Activated gamma-delta T cell treated with anti-CD3 and anti-CD28 coated beads, Interleukin-2, amount 50 U/mL, for 16 hours (primary cell): ENCODE measurements around the gene SALL2.
"Not testable (repeated sequence)": the region's sequence is repeated elsewhere in the genome, so short reads cannot be mapped to it uniquely, and the experiment has no call there.

ENCODE experiments used
- DNase-seq: peaks from one replicate; pipeline ENCODE4 v3.0.0-alpha.2; 2020; ENCODE audit warnings: low read depth

Gene SALL2

GRCh38 chr14:21525962-21526671 lies at the start of gene SALL2:
Gene SALL2, minus strand, starts transcription at chr14:21526346. Its CDS starts 219 bp downstream, at chr14:21526127.
- DNase-seq: peak; percentile 42

- DNase-seq: no peak
Observed at GRCh38 chr14:21575661-21576060, 49.5 kb upstream of the SALL2 start.

- no peak for DNase-seq
Observed at GRCh38 chr14:21572604-21573003, 46.5 kb upstream of the SALL2 start.

DNA sequence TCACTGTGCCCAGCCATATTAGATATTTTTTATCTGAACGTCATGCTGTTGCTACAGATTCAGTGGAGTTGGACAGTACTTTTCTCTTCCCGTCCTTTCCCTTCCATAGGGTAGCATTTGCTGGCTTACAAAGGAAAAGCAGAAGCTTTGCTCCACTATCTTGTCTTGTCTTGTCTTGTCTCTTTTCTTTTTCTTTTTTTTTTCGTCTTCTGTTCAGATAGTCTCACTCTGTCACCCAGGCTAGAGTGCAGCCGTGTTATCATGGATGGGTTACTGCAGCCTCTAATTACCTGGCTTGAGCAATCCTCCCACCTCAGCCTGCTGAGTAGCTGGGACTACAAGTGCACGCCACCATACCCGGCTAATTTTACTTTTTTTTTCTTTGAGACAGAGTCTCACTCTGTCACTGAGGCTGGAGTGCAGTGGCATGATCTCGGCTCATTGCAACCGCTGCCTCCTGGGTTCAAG lies 32.6 kb upstream of the SALL2 start:
- DNase-seq: no peak

- peak; percentile 65 for DNase-seq
Observed at GRCh38 chr14:21557084-21557901, 31.1 kb upstream of the SALL2 start.

GRCh38 chr14:21556378-21557083 lies 30.4 kb upstream of the SALL2 start:
- no peak for DNase-seq

DNA sequence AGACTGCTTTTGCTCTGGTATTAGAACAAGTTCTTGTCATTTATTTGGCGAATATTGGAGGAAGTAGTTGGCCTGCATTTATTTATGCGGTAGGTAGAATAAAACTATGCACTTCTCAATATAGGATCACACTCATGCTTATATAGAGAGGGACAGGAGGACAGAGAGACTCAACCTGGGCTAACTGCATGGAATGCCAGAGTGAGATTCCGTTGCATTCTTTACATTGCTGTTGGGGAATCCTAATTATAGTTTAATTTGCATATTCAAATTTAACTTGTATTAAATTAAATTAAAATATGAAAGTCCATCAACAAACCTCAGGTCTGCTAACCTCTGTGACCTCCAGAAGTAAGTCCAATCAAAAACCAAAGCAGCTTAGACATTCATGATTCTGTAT lies 27.1 kb upstream of the SALL2 start:
- DNase-seq: no peak

GRCh38 chr14:21544588-21544987 lies 18.4 kb upstream of the SALL2 start:
- DNase-seq: not testable (repeated sequence)

DNA sequence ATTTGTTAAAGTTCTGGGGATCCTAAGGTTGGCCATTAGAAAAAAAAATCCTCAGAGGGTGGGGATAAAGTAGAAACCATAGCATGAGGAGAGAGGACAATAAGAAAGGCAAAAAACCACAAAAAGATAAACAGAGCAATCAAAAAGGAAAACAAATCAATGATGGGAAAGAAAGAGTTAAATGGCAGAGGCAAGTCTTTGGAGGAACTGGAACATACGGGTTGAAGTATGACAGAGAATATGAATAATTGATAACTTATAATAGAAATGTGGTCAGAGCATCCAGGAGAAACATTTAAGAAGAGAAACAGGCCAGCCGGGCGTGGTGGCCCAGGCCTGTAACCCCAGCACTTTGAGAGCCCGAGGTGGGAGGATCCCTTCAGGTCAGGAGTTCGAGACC lies 17.8 kb upstream of the SALL2 start:
- DNase-seq: no peak

DNA sequence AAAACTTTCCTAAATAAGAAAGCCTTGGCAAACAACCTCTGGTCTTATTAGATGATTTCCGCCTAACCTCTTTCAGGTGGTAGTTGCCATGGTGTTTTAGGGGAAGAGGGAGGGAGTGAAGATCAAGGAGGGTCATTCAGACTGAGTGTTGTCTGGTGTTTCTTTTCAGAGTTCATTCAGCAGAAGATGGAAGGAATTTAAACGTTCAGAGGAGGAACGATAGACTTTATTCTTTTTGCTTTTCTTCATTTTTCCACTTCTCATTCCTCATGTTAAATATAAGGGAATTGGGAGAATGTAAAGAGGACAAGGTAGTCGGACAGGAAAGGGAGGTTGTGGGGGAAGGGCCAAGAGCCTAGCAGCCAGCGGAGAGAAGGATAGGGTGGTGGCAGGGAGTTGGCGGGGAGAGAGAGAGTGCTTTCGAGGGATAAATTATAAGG lies 17.4 kb upstream of the SALL2 start:
- no peak for DNase-seq

DNA sequence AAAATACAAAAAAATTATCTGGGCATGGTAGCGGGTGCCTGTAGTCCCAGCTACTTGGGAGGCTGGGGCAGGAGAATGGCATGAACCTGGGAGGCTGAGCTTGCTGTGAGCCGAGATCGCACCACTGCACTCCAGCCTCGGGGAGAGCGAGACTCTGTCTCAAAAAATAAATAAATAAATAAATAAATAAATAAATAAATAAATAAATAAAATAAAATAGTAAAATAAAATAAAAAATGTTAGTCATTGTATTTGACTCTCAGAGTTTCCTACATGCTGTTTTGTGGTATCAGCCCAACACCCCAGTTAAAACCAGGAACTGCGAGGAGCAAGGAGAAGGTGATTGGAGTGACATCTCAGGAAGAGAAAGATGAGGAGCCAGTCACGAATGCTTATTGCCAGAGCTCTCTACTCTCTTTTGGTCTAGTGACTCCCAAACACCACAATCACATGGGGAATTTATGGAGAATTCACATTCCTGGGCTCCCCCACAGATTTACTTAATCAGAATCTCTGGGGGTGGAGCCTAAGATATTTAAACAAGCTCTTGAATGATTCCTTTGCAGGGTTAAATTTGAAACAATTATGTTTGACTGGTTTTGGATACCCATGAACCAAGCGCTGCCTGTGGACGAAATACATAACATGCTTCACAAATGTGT lies 15.4 kb upstream of the SALL2 start:
- no peak for DNase-seq

- DNase-seq: no peak
Observed at GRCh38 chr14:21539189-21539940, 13.2 kb upstream of the SALL2 start.

DNA sequence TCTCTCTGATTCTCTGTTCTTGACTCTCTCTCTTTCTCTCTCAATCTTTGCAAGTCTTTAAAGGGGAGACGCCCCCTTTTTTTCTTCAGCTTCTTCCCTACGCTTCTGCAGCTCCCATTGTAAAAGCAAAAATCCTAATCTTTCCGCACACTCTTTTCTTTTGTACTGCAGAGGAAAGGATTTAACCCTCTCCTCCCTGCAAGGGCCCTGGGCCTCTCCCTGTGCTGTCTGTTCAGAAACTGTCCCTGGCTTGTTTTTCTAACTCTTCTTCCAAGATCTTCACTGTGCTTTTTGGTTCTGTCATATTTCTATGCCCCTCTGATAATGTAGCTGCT lies 10.9 kb upstream of the SALL2 start:
- no peak for DNase-seq

DNA sequence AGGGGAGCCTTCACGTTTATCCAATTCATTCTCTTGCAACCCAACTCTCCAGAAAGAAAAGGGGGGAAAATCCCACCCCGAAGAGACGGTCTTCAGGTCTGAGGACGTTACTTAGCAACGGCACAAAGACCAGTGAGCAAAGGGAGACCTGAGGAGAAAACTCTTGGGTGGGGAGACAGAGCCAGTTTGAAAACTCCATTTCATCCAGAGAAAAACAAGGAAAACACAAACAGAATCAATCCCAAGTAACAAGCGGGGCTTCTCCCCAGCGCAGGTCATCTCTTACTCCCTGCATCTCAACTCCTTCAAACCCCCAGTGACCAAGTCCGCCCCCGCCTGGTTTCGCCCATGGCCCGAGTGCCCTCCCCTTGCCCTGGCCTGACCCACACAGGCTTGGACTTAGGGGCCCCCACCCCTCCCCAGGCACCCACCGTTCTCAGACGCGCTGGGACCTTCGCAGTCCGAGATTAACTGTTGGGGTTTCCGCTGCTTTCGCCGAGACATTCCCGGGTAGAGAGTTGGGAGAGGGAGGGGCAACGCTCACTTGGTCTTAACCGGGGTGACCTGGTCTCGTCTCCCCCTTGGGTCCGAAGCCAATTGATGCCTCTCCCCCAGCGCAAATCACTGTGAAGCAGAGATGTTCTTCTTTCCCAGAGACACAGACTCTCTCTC lies 10.4 kb upstream of the SALL2 start:
- DNase-seq: no peak

DNA sequence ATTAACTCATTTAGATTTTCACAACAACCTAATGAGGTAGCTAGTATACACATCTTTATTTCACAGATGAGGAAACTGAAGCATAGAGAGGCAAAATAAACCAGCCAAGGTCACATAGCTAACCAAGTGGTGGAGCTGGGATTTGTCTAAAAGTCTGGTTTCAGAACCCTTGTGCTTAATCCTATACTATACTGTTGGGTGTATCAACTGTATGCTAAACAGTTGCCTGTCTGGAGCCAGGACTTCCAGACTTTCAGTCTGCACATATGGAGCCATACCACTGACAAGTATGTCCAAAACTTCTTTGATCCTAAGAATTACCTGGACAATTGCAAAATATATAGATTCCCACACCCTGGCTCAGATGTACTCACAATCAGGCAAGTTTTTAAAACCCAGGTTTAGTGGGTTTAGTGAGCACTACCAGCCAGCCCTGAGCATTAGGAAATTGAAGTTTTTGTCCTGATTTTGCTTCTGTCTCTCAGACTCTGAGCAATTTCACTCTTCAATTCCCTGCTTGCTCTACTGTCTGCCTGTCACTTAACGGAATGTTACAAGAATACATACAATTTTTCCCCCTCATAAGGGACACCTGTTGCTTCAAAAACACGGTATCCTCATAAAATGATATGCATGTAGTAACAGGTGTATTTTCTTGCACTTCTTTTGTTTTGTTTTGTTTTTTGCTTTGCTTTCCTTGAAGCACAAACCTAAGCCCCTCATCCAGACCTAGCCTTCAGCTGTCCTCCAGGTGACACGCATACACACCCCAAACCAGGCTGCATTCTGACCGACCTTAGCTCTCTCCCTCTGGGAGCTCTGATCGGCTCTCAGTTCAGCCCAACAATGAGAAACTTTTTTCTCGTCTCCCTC lies 9.6 kb upstream of the SALL2 start:
- DNase-seq: no peak

DNA sequence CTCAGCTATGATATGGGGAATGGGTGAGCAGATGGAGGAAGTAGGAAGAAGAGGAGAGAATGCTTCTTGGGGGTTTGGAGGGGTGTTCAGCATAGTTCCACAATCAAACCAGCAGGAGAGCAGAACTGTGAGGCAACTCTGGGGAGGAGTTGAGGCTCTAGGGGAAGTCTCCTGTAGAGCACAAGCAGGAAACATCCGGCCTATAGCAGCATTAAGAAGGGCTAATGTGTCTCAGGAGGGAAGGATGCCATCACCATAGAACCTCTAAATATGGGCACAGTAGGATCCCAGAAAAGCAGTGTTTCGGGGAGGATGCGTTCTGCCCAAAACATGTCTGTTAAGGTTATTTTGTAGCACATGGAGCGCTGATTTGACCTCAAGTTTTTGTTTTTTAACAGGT lies 8.4 kb upstream of the SALL2 start:
- DNase-seq: no peak

DNA sequence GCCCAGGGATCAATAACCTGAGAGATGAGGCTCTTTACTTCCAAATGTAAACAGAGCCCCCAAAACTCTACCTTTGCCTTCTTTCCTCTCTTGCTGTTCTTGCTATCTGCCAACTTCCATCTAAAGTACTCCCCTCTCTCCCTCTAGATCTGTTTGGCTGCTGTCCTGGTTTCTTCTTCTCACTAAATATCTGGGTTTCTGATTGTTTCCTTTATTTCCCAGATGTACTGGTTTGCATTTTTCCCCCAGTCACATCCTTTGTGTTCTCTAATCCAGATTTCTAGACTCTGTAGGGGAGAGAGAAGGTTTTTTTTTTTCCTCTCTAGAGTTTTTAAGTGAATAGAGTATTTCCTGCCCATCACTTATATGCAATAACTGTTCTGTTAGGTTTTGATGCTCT lies 7.1 kb upstream of the SALL2 start:
- DNase-seq: no peak

DNA sequence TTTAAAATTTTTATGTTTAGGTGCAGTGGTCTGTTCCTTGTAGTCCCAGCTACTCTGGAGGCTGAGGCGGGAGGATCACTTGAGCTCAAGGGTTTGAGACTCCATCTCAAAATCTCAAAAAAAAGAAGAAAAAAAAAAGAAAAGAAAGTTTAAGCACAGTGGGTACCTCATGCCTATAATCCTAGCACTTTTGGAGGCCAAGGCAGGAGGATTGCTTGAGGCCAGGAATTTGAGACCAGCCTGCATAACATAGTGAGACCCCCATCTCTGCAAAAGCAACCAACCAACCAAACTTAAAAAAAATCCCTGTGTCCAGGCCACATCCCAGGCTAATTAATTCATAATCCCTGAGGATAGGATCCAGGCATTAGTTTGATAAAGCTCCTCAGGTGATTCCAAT lies 3.4 kb upstream of the SALL2 start:
- no peak for DNase-seq

DNA sequence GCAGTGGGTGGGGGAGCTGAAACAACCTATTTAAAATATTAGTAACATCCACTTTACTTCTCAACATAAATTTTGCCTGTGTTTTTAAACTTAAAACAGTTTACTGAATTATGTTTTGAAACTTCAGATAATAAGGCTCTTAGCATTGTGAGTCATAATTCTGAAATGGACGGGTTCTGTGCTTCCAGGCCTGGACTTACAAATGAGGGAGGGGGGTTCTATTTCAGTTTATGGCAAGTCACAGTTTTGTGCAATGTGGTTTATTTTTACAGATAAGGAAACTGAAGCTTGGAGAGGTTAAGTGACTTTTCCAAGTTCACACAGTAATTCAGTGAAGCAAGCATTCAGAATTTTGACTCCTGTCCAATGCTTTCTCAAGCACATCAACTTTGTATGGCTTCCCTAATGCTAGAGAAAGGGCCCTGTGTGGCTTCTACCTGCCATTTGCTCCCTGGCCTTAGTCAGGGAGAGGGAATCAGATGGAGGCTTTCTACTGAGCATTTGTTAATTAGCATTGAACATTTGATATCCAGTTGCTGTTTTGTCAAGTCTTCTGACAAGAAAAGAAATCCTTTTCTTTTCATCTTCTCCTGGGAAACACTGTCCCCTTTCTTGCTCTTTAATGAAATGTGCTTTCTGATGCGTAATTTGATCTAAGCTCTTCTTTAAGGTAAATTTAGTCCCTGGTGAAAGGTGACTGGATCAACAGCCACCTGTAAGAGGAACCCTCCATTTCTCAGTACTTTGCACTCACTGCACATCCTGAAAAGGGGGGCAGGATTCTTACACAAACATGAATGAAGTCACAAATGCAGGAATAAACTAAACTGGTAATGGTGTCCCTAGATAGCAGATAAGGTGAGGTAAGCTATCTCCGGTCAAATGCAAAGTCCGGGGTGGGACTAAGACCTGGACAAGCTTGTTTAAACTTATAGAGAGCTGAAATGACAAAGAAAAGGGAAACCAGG lies 2.5 kb upstream of the SALL2 start:
- DNase-seq: no peak
